GM20431 (cell line): ENCODE data around the gene CHTF8.

Source experiments
- in situ Hi-C: fragments of 300-500 bp; cut with MseI, MboI; formaldehyde crosslinking; loops from one replicate; pipeline ENCODE4 v1.15.0; 2020; ENCODE audit warnings: low sequenced_read_pairs; ENCODE audit not compliant: unreplicated experiment

CHTF8 gene

DNA sequence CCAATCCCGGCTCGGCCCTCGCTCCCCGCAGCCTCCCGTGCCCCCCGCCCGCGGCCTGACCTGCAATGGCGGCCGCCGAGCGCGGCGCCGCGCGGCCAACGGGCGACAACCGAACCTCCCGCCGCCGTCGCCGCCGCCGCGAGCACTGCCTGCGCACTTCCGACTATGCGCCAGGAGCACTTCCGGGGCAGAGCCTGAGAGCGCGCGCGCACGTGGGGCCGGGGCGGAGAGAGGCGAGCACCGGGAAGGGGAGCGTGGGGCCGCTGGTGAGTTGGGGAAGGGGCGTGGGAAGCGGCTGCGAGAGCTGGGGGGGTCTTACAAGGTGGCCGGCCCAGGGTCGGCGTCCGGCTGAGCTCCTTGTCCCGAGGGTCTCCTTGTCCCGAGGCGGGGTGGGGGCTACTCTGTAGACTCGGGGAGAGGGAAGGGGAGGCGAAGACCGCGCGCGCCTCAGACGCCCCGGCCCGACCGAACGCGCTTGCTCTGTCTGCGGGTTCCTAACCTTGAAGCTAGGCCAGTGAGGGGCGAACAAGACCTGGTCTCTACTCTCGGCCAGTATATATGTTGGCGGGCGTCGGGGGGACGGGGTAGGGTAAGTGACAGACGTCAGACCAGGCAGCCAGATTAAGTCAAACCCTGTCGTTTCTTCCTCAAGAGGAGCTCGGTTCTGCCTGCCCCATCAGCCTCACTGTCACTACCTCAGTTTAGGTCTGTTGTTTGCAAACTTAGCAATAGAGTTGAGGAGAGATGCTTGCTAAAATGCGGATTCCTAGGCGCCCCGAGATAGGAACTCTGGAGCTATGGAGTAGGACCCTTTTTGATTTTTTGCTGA is at the start of gene CHTF8, which contains the start of gene UTP4:
Gene CHTF8 (minus strand): TSS at position 165 of the 829 bp plus-strand sequence. CDS start 11,130 bp downstream, outside the sequence.
Gene UTP4 (plus strand): TSS at position 226 of the 829 bp plus-strand sequence. CDS start 811 bp downstream, outside the sequence.
- in situ Hi-C loops: no loop called here

GRCh38 chr16:69180011-69180338 is 47.6 kb upstream of the CHTF8 start:
- in situ Hi-C loops: no loop called here

- in situ Hi-C loops: no loop called here
These were observed 47.1 kb upstream of the CHTF8 start for GRCh38 chr16:69179328-69180010.

- in situ Hi-C loops: no loop called here
These were observed 43.8 kb upstream of the CHTF8 start for GRCh38 chr16:69176033-69176800.

GRCh38 chr16:69171325-69172084 is 39.1 kb upstream of the CHTF8 start:
- in situ Hi-C loops: no loop called here

DNA sequence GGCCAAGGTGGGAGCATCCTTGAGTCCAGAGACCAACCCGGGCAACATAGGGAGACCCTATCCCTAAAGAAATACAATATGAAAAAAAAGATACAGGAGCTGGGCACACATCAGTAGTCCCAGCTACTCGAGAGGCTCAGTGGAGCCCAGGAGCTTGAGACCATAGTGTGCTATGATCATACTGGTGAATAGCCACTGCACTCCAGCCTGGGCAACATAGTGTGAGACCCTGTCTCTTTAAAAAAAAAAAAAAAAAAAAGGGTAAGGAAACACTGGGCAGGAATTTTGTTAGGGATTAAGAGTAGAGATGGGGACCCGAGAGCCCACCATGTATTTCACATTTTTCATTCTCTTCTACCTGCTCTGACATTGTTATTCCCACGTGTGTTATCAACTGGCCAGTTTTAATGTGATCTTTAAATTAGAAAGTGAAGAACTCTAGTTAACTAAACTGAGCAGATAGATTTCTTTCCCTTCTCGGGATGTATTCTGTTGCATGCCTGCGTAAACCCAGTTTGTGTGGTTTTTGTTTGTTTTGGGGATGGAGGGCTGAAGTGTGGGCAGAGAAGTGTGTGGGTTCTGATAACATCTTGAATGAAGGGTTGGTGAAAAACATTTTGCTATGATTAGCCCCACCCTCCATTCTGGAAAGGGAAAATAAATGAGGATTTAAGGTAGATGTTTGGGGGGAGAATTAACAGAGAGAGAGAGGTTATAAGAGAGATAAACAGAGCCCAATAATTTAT is 37.4 kb upstream of the CHTF8 start:
- in situ Hi-C loops: no loop called here

GRCh38 chr16:69169051-69169450 is 36.7 kb upstream of the CHTF8 start:
- in situ Hi-C loops: no loop called here

GRCh38 chr16:69166946-69167930 is 34.9 kb upstream of the CHTF8 start:
- in situ Hi-C loops: no loop called here

DNA sequence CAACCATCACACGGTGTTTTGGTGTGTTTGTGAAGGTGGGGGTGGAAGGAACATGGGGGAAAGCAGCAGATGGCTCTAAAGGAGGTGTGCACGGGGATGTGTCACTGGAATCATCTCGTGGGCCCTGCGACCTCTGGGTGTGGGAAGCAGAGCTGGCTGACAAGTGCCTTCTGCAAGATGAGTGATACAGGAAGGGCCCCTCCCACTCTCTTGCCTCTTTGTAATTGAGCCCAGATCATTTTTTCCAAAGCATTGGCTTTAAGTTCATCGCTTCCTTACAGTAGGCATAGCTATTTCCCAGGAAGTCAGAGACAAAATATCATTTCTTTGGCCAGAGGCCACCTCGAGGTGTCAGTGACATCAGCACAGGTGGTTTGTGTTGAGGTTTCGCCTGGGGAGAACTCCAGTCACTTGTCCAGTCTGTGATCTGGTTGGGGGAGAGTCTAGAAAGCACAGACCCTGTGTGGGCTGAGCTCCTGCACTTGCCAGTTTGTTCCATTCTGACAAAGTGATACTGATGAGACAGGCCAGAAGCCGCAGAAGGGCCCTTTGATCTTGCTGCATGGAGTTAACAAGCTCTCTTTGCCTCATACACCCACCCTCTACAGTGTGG is 33.9 kb upstream of the CHTF8 start:
- in situ Hi-C loops: no loop called here

GRCh38 chr16:69165584-69165983 is 33.2 kb upstream of the CHTF8 start:
- in situ Hi-C loops: no loop called here

DNA sequence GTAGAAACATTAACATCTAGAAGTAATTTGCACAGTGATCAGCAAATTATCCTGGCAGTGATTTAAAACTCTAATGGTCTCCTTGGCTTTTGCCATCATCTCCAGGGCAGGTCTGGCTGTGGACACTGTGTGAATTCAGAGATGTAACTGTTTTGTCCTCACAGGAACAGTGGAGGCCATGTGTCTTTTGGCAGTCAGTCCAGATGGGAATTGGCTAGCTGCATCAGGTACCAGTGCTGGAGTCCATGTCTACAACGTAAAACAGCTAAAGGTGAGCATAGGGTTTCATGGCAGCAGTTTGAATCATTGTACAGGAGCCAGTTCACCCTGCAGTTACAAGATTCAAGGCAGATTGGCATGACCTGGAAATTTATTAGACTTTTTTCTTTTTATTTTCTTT is 27.8 kb upstream of the CHTF8 start:
- in situ Hi-C loops: no loop called here

- in situ Hi-C loops: loop anchor here (10.0 kb wide), 1 partner anchor 128 kb away; no protein-coding TSS in a partner anchor
These were observed 24.8 kb upstream of the CHTF8 start for GRCh38 chr16:69157196-69157595.

DNA sequence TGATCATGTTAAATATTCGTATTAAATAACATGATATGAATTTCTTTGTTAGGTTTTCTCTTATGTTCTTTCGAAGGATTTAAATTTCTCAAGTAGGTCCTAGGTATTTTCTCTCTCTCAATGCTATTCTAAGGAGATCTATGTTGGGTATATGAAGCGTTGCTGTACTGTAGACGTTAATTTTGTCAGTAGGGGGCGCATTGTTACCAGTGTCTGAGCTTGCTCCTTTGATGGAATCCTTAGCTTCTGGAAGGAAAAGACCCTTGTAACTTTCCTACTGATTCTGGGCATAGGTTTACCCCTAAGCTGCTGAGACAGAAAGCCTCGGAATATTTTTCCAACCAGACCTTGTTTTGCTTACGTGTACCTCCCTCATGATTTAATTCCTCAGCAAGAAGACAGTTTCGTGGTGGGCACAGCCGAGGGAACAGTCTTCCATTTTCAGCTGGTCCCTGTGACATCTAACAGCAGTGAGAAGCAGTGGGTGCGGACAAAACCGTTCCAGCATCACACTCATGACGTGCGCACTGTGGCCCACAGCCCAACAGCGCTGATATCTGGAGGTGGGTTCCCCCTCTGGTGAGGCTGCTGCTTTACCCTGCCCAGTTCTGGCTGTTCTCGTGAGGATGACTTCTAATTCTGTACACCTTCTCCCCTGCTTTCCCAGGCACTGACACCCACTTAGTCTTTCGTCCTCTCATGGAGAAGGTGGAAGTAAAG is 17.9 kb upstream of the CHTF8 start:
- in situ Hi-C loops: loop anchor here (10.0 kb wide), 1 partner anchor 134 kb away; no protein-coding TSS in a partner anchor

DNA sequence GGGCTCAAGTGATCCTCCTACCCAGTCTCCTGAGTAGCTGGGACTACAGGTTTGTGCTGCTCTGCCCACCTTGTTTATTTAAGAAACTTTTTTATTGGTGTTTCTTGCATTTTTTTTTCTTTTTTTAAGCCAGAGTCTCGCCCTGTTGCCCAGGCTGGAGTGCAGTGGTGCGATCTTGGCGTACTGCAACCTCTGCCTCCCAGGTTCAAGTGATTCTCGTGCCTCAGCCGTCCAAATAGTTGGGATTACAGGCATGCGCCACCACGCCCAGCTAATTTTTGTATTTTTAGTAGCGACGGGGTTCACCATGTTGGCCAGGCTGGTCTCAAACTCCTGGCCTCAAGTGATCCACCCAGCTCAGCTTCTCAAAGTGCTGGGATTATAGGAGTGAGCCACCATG is 17.2 kb upstream of the CHTF8 start:
- in situ Hi-C loops: loop anchor here (10.0 kb wide), 1 partner anchor 135 kb away; no protein-coding TSS in a partner anchor

- in situ Hi-C loops: no loop called here
These were observed 13.3 kb upstream of the CHTF8 start for GRCh38 chr16:69145658-69146057.

GRCh38 chr16:69143116-69143515 is 10.7 kb upstream of the CHTF8 start:
- in situ Hi-C loops: no loop called here

DNA sequence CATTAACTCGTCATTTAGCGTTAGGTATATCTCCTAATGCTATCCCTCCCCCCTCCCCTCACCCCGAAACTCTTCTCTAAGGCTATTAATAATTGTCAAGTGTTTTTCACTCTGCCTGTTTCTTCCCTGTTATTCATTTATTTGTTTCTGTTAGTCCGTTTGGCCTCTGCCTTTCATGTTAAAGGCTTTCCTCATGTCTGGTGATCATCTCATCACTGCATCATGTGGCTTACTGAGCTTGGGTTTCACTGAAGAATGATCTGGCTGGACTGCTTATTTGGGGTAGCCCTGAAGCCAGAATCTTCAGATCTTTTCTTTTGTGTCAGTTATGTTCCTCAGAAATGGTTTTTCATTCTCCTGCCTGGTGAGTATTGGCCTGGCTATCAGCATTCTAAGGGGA is 9.5 kb upstream of the CHTF8 start:
- in situ Hi-C loops: no loop called here
